Panc1 (cell line): Measurements from ENCODE around the gene CRADD.
"Not testable (repeated sequence)": the region's sequence is repeated elsewhere in the genome, so short reads cannot be mapped to it uniquely, and the experiment has no call there.

Experiments used
- REST ChIP-seq, 2 experiments: IDR thresholded peaks; 2 replicates each; pipeline ENCODE4 v1.6.1; 2011 to 2012; ENCODE audit warnings: low read depth in 2 of 2, control low read depth in 1 of 2, low read length in 1 of 2, mild to moderate bottlenecking in 1 of 2, moderate library complexity in 1 of 2; ENCODE audit not compliant: insufficient read depth in 1 of 2
- TF ChIP-seq, protein P1 (sequence below): fragments of 450-650 bp; IDR thresholded peaks from 2 replicates; pipeline ENCODE4 v1.5.1; 2017; ENCODE audit warnings: mild to moderate bottlenecking

GRCh38 chr12:93711502-93711901, 34.3 kb downstream of the CRADD start:
- TF ChIP-seq, protein P1, sequence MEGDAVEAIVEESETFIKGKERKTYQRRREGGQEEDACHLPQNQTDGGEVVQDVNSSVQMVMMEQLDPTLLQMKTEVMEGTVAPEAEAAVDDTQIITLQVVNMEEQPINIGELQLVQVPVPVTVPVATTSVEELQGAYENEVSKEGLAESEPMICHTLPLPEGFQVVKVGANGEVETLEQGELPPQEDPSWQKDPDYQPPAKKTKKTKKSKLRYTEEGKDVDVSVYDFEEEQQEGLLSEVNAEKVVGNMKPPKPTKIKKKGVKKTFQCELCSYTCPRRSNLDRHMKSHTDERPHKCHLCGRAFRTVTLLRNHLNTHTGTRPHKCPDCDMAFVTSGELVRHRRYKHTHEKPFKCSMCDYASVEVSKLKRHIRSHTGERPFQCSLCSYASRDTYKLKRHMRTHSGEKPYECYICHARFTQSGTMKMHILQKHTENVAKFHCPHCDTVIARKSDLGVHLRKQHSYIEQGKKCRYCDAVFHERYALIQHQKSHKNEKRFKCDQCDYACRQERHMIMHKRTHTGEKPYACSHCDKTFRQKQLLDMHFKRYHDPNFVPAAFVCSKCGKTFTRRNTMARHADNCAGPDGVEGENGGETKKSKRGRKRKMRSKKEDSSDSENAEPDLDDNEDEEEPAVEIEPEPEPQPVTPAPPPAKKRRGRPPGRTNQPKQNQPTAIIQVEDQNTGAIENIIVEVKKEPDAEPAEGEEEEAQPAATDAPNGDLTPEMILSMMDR: not testable (repeated sequence)
- TF ChIP-seq REST (IDR thresholded peaks at IDR 0.05; ENCODE audit: insufficient read depth in 1 of 2, low read depth in 2 of 2, low read length in 1 of 2): not testable (repeated sequence)
